NCI-H187 treated with DMSO at 0.1 percent for 48 hours (cell line): Measurements from ENCODE around the gene ST6GALNAC1.

Source experiments
- DNase-seq: peaks from one replicate; lab custom pipeline; 2025; lab: John Stamatoyannopoulos, UW

Gene ST6GALNAC1, protein sequence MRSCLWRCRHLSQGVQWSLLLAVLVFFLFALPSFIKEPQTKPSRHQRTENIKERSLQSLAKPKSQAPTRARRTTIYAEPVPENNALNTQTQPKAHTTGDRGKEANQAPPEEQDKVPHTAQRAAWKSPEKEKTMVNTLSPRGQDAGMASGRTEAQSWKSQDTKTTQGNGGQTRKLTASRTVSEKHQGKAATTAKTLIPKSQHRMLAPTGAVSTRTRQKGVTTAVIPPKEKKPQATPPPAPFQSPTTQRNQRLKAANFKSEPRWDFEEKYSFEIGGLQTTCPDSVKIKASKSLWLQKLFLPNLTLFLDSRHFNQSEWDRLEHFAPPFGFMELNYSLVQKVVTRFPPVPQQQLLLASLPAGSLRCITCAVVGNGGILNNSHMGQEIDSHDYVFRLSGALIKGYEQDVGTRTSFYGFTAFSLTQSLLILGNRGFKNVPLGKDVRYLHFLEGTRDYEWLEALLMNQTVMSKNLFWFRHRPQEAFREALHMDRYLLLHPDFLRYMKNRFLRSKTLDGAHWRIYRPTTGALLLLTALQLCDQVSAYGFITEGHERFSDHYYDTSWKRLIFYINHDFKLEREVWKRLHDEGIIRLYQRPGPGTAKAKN

DNA sequence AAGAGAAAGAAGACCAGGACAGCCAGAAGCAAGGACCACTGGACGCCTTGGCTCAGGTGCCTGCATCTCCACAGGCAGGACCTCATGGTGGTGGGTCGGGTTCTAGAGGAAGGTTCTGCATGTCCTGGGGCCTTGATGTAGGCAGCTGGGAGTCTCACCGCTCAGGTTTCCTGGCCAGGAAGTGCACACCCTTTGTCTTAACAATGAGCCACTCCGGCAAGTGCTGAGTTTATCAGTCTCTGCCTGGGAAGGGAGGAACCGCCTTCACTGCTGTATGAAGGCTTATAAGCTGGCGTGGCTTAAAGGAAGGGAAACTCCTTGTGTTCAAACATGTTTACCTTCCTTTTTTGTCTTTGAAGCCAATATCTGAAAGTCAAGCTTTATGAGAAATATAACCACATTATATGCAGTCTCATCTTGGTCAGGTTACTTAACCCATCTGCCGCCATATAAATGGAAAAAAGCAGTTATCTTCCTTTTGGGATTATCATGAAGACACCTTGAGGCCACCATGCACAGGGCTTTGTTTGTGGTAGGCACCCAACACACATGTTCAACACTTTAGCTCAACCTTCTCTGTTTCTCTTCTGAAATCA lies at the start of gene ST6GALNAC1:
ST6GALNAC1 (minus strand) TSS at position 205 of the 596 bp plus-strand sequence; CDS start at position 86, 119 bp downstream.
- DNase-seq, result no peak

DNA sequence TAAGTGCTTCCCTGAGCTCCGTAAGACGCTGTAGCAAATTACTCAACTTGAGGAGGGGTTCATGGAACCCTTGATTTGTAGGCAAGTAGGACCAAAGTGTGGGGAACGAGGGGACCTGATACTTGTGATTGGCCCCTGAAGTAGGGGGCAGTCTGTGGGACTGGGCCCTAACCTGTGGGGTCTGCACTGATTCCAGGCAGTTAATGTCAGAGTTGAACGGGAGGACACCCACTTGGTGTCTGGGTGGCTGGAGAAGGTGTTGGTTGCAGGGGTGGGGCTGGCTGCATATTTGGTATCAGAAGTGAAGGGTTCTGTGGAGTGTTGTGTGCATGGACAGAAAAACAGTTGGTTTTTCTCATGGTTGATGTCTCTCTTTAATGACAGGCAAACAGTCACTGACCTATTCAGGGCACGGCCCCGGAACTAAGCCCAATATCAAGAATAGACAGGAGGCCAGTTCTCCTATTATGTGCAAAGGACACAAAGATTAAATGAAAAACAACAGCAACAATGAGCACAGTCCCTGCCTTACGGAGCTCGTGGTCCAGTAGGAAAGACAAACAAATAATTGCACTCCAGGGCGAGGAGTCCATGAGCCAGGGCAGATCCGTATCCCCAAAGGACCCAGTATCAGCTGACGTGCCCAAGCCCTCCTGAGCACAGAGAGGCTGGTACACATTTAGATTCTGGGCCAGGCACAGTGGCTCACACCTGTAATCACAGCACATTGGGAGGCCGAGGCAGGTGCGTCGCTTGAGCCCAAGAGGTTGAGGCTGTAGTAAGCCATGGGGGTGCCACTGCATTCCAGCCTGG lies 48.0 kb upstream of the ST6GALNAC1 start:
- DNase-seq, result no peak

- DNase-seq, result no peak
Observed at GRCh38 chr17:76690596-76691280, 47.2 kb upstream of the ST6GALNAC1 start.

- no peak for DNase-seq
Observed at GRCh38 chr17:76689859-76690258, 46.3 kb upstream of the ST6GALNAC1 start.

DNA sequence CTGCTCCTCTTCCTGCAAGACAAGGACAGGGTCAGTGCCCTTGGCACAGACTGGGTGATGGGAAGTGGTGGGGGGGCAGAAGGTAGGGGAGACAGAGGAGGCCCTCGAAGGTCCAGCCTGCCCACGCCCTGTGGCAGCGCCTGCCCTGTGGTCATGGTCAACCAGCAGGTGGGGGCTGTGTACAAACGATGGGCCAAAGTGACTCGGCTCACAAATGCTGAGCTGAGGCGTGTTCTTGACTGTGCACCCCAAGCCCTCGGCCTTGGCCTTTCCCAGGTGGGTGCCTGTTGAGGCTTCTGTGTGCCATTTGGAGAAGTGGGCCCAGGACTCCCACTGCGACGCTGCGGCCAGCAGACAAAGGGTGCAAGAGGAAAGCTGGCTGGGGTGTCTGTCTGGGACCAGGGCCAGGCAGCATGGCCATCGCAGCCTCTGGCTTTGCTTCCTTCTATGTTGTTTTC lies 44.6 kb upstream of the ST6GALNAC1 start:
- no peak for DNase-seq

- no peak for DNase-seq
Observed at GRCh38 chr17:76687298-76688164, 44.0 kb upstream of the ST6GALNAC1 start.

- DNase-seq, result no peak
Observed at GRCh38 chr17:76686538-76687297, 43.2 kb upstream of the ST6GALNAC1 start.

GRCh38 chr17:76685846-76686245 lies 42.3 kb upstream of the ST6GALNAC1 start:
- no peak for DNase-seq

DNA sequence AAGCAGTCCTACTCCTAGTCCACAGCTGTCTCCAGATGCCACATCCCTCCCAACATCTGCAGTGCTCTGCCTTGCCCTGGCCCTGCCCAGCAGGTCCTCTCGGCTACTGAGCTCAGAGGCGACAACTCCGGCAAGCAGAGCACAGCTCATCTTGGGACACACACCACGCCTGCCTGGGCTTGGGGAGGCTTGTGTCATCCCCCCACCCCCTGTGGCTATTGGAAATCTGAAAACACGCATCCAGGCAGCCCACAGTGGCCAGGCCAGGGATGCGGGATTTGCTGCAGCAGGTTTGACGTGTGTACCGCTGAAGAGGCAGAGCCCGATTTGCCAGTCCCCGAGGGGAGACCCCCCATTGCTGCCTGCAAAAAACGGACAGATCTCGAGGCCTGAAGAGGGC lies 41.8 kb upstream of the ST6GALNAC1 start:
- no peak for DNase-seq

DNA sequence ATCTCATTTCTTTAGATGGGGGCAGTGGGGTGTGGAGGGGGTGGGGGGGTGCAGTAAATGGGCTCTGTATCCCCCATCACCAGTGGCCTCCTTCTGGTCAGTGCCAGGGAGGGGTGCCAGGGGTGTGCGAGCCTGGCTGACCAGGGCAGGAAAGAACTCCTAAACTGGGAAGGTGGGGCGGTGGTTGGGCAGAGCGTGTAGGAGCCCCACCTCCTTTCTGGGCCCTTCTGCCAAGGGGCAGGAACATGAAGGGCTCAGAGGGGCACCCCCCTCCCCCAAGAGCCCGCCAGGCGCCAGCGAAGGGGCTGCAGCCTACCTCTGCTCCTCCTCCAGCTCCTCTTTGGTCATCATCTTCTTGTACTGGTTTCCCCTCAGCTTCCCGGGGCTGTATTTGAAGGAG lies 41.2 kb upstream of the ST6GALNAC1 start:
- no peak for DNase-seq

DNA sequence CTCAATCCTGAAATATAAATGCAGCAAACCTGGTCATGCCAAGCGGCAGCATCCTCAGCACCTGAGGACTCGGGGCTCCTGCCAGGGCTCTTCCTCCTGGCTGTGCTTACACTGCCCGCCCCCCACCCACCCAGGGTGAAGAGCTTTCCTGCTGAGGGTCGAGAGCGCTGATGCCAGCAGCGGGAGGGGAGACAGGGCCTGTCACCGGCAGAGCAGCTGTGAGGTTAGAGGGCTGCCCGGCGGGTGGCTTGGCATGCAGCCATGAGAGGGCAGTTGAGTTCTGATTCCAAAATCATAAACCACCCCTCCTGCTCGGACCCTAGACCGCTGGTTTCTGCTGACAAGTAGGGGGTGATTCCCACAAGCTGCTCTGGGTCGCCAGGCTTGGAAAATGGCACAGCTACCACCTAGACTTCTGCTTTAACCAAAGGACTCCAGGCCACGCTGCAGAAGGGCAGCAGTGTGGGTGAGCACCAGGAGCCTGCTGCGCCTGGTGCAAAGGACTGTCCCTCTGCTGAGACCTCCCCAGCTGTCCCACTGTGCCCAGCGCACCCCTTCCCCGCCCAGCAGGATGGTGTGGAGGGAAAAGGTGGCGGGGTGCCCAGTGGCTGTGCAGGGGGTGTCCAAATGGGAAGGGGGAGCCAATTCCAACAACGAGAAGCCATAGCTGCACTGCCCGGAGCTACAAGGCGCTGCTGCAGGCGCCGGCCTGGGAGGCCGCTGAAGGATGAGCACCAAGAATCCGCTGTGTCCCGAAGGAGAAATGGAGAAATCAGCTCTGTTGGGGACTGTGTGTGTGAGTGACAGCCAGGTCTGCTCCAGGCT lies 40.6 kb upstream of the ST6GALNAC1 start:
- no peak for DNase-seq

GRCh38 chr17:76683011-76683755 lies 39.6 kb upstream of the ST6GALNAC1 start:
- DNase-seq, result no peak

DNA sequence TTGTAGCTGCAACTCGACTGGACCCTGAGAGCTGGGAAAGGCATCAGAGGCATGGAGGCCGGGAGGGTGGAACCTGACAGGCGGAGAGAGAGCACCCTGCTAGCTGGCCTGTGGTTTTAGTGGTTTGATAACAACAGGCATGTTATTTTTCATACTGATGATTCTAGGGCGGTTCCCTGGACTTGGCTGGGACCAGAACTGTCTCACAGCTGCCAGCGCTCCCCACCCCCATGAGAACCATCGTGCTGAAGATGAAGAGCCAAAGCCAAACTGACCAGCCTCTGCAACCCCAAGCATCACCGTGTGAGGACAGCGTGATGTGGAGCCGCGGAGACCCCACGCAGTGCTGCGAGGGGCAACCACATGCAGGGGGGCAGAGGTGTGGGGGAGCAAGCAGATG lies 38.7 kb upstream of the ST6GALNAC1 start:
- DNase-seq, result no peak

DNA sequence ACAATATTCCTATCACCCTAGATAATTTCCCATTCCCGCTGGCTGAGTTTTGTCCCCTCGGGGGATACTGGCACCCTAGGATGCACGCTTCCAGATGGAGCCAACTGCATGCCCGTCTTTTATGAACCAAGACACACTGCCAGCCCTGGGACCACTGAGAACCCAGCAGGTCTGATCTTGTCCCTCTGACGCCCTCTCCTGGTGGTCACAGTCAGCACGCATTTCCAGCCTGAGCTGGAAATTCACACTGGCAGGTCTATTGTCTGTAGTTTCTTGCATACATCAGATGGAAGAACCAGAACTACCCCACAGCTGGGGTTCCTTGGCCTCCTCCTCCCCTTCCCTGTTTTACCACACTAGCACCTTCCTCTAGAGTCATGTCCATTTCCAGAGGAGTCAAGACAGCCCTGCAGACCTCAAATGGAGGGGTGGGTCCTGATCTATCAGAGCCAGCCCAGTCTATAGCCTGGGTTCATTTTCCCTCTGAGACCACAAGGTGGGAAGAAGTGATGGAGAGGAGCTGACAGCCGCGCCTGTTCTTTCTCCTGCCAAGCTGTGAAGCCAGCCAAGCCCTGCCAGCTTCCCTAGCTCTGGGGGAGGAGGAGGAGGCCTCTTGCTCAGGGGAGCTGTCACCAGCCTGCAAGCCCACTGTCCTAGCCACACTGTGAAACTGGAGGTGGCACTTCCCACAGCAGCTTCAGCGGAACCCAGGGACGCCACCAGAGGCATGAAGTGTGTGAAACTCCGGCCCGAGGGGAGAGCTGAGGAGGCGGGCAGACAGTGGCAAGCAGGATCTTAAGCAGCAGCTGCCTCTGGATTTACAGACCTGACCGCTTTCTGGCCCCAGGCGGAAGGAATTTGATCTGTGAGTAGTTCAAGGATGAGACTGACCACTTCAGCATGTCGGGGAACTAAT lies 37.9 kb upstream of the ST6GALNAC1 start:
- no peak for DNase-seq

GRCh38 chr17:76679239-76679638 lies 35.7 kb upstream of the ST6GALNAC1 start:
- DNase-seq, result no peak

- DNase-seq, result no peak
Observed at GRCh38 chr17:76678330-76678729, 34.8 kb upstream of the ST6GALNAC1 start.

DNA sequence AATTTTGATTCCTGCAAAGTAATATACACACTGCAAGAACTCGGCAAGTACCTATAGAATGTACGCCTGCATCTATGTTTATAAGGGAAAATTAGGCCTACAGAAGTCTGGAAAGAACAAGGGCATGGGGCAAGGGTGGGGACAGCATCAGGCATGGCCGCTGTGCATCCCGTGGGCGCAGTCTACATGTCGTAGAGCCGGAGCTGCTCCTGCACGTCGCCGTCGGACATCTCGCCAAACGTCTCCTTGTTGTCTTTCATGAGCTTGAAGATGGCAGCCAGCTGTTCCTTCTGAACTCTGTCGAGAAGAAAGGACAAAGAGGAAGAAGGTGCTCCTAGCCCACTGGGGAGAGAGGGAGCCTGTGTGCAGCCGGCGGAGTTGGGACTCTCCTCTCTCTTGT lies 33.8 kb upstream of the ST6GALNAC1 start:
- DNase-seq, result no peak
